Stimulated activated naive CD8-positive, alpha-beta T cell treated with anti-CD3 and anti-CD28 coated beads, Interleukin-15, Interleukin-2, amounts not matched to agents 100 ng/mL and 50 ng/mL, for 24 hours (primary cell): ENCODE measurements around the gene AAMP.

ENCODE experiments used
- H3K27ac Mint-ChIP-seq: one replicate; pipeline ENCODE4 v1.8.0; 2021; ENCODE audit warnings: mild to moderate bottlenecking, mixed read lengths
- H3K27me3 Mint-ChIP-seq: one replicate; pipeline ENCODE4 v1.8.0; 2021; ENCODE audit warnings: mixed read lengths
- H3K36me3 Mint-ChIP-seq: one replicate; pipeline ENCODE4 v1.8.0; 2021; ENCODE audit warnings: low read depth, mixed read lengths
- H3K4me1 Mint-ChIP-seq: one replicate; pipeline ENCODE4 v1.8.0; 2021; ENCODE audit warnings: low read depth, mixed read lengths
- H3K4me3 Mint-ChIP-seq: one replicate; pipeline ENCODE4 v1.8.0; 2021; ENCODE audit warnings: mild to moderate bottlenecking, mixed read lengths
- H3K9me3 Mint-ChIP-seq: one replicate; pipeline ENCODE4 v1.8.0; 2021; ENCODE audit warnings: mixed read lengths

AAMP gene

DNA sequence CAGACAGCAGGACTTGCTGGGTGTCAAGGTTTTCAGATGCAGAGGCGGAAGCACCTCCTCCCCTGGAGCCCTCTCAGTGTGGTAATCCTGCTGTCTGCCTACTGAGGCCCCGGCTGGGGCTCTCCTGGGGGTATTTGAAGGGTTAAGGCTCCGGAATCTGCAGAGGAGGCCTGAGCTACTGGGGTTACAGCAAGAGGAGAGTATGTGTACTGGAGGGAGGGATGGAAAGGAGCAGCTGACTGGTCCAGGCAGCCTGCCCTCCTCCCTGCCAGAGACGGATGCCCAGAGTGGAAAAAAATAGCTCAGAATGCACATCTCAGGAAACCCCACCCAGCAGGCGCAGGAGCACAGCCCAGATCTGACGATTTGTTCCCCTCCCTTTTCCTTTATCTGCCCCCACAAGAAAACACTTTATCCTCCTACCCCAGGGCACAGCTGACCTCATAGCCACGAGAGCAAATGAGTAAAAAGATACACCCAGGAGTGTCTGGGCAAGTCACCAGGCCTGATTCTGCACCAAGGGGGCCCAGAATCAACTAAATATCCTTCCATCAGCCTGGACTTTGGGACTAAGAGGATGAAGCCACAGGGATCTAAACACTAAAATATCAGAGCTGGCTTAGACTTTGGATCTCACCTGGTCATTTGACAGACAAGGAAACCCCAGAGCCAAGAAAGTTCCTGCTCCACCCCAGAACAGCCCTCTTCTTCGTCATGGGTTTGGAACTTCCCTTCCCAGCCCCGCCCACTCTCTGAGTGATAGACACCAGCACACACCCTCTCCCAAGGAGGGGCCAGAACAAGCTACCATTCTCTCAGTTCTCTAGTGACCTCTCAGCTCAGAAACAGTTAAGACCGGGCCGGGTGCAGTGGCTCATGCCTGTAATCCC, 16.9 kb upstream of the AAMP start:
- Mint-ChIP-seq H3K4me1 (peaks cover 88% of the 10 kb centered on the region), H3K9me3 (no peaks in the 10 kb centered on the region), H3K27ac (peak overlapping the region; percentile 99), H3K4me3 (peak overlapping the region; percentile 85), H3K36me3 (peaks cover 9% of the 10 kb centered on the region), H3K27me3 (no peaks in the 10 kb centered on the region)

GRCh38 chr2:218285604-218286003, 15.7 kb upstream of the AAMP start:
- no peaks in the 10 kb centered on the region for H3K27me3 Mint-ChIP-seq
- peak overlapping the region; percentile 99 for H3K27ac Mint-ChIP-seq
- peaks cover 80% of the 10 kb centered on the region for H3K4me1 Mint-ChIP-seq
- H3K36me3 Mint-ChIP-seq, result peaks cover 14% of the 10 kb centered on the region
- no peaks in the 10 kb centered on the region for H3K9me3 Mint-ChIP-seq
- H3K4me3 Mint-ChIP-seq, result peak overlapping the region; percentile 85

- peak overlapping the region; percentile 85 for H3K4me3 Mint-ChIP-seq
- no peaks in the 10 kb centered on the region for H3K9me3 Mint-ChIP-seq
- H3K27ac Mint-ChIP-seq, result peak overlapping the region; percentile 99
- no peaks in the 10 kb centered on the region for H3K27me3 Mint-ChIP-seq
- peaks cover 24% of the 10 kb centered on the region for H3K36me3 Mint-ChIP-seq
- peaks cover 67% of the 10 kb centered on the region for H3K4me1 Mint-ChIP-seq
These were observed 14.3 kb upstream of the AAMP start for GRCh38 chr2:218284106-218284811.

- peaks cover 48% of the 10 kb centered on the region for H3K4me1 Mint-ChIP-seq
- H3K4me3 Mint-ChIP-seq, result no peak overlapping the region
- H3K27ac Mint-ChIP-seq, result peak overlapping the region; percentile 8
- H3K27me3 Mint-ChIP-seq, result no peaks in the 10 kb centered on the region
- H3K36me3 Mint-ChIP-seq, result peaks cover 23% of the 10 kb centered on the region
- no peaks in the 10 kb centered on the region for H3K9me3 Mint-ChIP-seq
These were observed 12.4 kb upstream of the AAMP start for GRCh38 chr2:218282173-218282991.

GRCh38 chr2:218281449-218281848, 11.5 kb upstream of the AAMP start:
- Mint-ChIP-seq H3K27me3 (no peaks in the 10 kb centered on the region), H3K27ac (peak overlapping the region; percentile 84), H3K4me1 (peaks cover 39% of the 10 kb centered on the region), H3K4me3 (no peak overlapping the region), H3K36me3 (peaks cover 32% of the 10 kb centered on the region), H3K9me3 (no peaks in the 10 kb centered on the region)

GRCh38 chr2:218280260-218280870, 10.4 kb upstream of the AAMP start:
- Mint-ChIP-seq H3K9me3 (no peaks in the 10 kb centered on the region), H3K27me3 (no peaks in the 10 kb centered on the region), H3K4me3 (no peak overlapping the region), H3K36me3 (peaks cover 34% of the 10 kb centered on the region), H3K4me1 (peaks cover 28% of the 10 kb centered on the region), H3K27ac (no peak overlapping the region)

GRCh38 chr2:218278531-218279360, 8.8 kb upstream of the AAMP start:
- no peak overlapping the region for H3K27ac Mint-ChIP-seq
- H3K9me3 Mint-ChIP-seq, result no peaks in the 10 kb centered on the region
- H3K4me3 Mint-ChIP-seq, result no peak overlapping the region
- H3K4me1 Mint-ChIP-seq, result peaks cover 15% of the 10 kb centered on the region
- H3K36me3 Mint-ChIP-seq, result peaks cover 40% of the 10 kb centered on the region
- no peaks in the 10 kb centered on the region for H3K27me3 Mint-ChIP-seq

- Mint-ChIP-seq H3K27me3 (no peaks in the 10 kb centered on the region), H3K27ac (no peak overlapping the region), H3K4me1 (peaks cover 13% of the 10 kb centered on the region), H3K36me3 (peaks cover 41% of the 10 kb centered on the region), H3K4me3 (no peak overlapping the region), H3K9me3 (no peaks in the 10 kb centered on the region)
These were observed 8.0 kb upstream of the AAMP start for GRCh38 chr2:218277921-218278320.

GRCh38 chr2:218276986-218277755, 7.2 kb upstream of the AAMP start:
- Mint-ChIP-seq H3K4me1 (peaks cover 14% of the 10 kb centered on the region), H3K27me3 (no peaks in the 10 kb centered on the region), H3K36me3 (peaks cover 41% of the 10 kb centered on the region), H3K9me3 (no peaks in the 10 kb centered on the region), H3K27ac (peak overlapping the region; percentile 26), H3K4me3 (no peak overlapping the region)

DNA sequence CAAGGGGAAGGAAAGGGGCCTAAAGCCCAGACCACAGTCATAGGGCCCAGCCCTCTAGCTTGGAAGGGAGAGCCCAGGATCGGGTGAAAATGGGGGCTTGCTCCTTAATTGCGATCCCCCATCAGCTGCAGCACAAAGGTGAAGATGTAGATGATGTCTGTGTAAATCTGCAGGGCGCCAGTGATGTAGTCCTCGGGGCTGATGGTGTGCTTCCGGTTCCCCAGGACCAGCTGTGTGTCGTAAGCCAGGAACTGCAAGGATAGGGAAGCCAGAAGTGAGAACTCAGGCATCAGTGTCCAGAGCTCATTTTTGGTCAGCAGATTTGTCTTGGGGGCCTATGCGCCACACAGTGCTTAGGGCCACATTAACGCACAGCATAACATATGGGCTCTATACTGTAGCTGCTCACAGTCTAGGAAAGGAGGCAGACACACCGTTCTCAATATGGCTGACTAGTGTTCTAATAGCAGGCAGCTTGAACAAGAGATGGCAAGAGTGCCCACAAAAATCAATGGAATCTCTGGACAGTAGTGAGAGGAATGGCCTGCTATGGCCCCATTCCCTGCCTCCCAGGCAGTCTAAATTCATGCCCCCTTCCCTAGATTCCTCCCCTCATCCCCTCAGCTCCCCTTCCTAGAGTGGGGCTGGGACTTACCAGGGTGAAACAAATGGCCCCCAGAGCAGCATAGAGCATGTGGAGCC, 5.6 kb upstream of the AAMP start:
- H3K9me3 Mint-ChIP-seq, result no peaks in the 10 kb centered on the region
- peaks cover 36% of the 10 kb centered on the region for H3K36me3 Mint-ChIP-seq
- no peak overlapping the region for H3K27ac Mint-ChIP-seq
- H3K4me1 Mint-ChIP-seq, result peaks cover 29% of the 10 kb centered on the region
- no peak overlapping the region for H3K4me3 Mint-ChIP-seq
- H3K27me3 Mint-ChIP-seq, result no peaks in the 10 kb centered on the region

DNA sequence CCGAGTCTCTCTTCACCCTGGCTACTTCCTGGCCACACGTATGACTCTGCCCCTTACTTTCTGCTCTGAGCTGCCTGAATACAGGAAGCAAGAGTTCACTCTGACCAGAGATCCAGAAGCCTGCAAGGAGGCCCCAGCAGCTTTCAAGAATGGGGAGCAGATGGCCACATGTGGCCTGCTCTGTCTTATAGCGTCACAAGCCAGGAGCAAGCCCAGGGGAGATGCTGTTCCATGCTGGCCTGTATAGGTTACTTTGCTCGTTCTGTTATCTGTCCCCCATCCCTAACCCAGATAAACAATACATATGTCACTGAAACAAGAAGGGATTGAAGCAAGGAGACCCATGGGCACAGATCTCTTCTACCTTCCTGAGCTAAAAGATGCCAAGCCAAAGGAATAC, 4.6 kb upstream of the AAMP start:
- H3K4me1 Mint-ChIP-seq, result peaks cover 29% of the 10 kb centered on the region
- no peaks in the 10 kb centered on the region for H3K9me3 Mint-ChIP-seq
- peaks cover 33% of the 10 kb centered on the region for H3K36me3 Mint-ChIP-seq
- H3K27ac Mint-ChIP-seq, result no peak overlapping the region
- H3K4me3 Mint-ChIP-seq, result no peak overlapping the region
- H3K27me3 Mint-ChIP-seq, result no peaks in the 10 kb centered on the region

- no peak overlapping the region for H3K4me3 Mint-ChIP-seq
- H3K36me3 Mint-ChIP-seq, result peaks cover 37% of the 10 kb centered on the region
- H3K4me1 Mint-ChIP-seq, result peaks cover 36% of the 10 kb centered on the region
- peak overlapping the region; percentile 31 for H3K27ac Mint-ChIP-seq
- H3K27me3 Mint-ChIP-seq, result no peaks in the 10 kb centered on the region
- H3K9me3 Mint-ChIP-seq, result no peaks in the 10 kb centered on the region
These were observed 3.9 kb upstream of the AAMP start for GRCh38 chr2:218273908-218274249.
